ENCODE results near the gene LYZL6.

LYZL6 gene

GRCh38 chr17:35930211-35931065 is 13.1 kb downstream of the LYZL6 start, which contains the start of gene RDM1:
TSS of gene RDM1 (minus strand) at chr17:35930773. CDS start at chr17:35930727, 46 bp downstream.
- DNase-seq (ENCODE audit: extremely low read depth, low read depth) = peak; percentile 10
- TF ChIP-seq CTCF (IDR thresholded peaks at IDR 0.05; ENCODE audit: low read depth, low read length) = no peak

DNA sequence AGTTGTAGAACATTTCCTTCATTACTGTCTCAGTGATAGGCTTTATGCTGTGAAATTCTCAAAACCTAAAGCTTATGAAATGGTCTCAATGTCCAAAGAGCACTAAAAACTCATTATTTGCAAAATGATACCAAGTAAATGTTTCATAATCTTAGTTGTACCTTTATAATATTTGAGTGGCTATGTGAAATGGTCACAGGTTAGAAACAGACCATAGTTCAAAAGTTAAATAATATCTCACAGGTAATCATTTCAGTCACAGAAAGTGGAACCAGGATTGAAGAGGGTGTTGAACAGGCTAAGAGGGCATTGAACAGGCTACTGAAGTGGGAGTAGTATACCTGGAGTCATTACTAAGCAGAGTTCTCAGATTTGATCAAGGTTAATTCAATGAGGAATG is 15.8 kb downstream of the LYZL6 start:
- no peak for TF ChIP-seq CTCF (IDR thresholded peaks at IDR 0.05; ENCODE audit: low read depth, low read length)
- no peak for DNase-seq (ENCODE audit: extremely low read depth, low read depth)

DNA sequence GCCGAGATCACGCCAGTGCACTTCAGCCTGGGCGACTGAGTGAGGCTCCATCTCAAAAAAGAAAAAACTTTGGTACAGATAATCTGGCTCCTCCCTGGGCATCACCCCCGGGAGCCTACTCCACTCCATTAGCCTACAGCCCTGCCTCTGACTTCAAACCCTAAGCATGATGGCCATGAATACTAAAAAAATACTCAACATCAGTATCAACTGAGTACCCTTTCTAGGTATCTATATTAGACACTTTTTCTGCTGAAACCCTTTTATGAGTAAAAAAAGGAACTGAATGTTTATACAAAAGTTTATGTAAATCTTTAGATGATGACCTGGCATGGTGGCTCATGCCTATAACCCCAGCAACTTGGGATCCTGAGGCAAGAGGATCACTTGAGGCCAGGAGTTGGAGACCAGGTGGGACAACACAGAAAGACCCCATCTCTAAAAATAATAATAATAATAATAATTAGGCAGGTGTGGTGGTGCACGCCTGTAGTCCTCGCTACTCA is 19.9 kb downstream of the LYZL6 start:
- no peak for TF ChIP-seq CTCF (IDR thresholded peaks at IDR 0.05; ENCODE audit: low read depth, low read length)
- DNase-seq (ENCODE audit: extremely low read depth, low read depth) = no peak

DNA sequence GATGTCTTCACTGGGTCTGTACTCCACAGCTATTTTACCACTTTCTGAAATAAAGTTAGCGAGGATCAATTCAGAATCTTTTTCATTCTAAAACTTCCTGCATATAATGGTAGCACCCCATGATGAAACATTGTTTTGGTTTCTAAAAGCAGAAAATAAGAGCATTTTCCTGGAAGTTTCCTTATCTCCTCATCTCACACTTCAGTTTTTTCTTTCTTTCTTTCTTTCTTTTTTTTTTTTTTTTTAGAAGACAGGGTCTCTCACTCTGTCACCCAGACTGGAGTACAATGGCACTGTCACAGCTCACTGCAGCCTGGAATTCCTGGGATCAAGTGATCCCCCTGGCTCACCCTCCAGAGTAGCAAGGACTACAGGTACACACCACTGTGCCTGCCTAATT is 23.3 kb downstream of the LYZL6 start:
- no peak for DNase-seq (ENCODE audit: extremely low read depth, low read depth)
- no peak for TF ChIP-seq CTCF (IDR thresholded peaks at IDR 0.05; ENCODE audit: low read depth, low read length)

- no peak for TF ChIP-seq CTCF (IDR thresholded peaks at IDR 0.05; ENCODE audit: low read depth, low read length)
- DNase-seq (ENCODE audit: extremely low read depth, low read depth) = no peak
Measured at GRCh38 chr17:35918665-35919064, 24.8 kb downstream of the LYZL6 start.

- DNase-seq (ENCODE audit: extremely low read depth, low read depth) = no peak
- TF ChIP-seq CTCF (IDR thresholded peaks at IDR 0.05; ENCODE audit: low read depth, low read length) = no peak
Measured at GRCh38 chr17:35917519-35918213, 25.8 kb downstream of the LYZL6 start.

Measured in AG09319 (cell line).